OCI-LY1 (cell line): ENCODE results near the gene CLSTN2.

ENCODE experiments used
- H2AFZ ChIP-seq: fragments of 200-600 bp; sonication (generic), shearing (Covaris generic); 2 replicates; pipeline ENCODE4 v1.6.0; 2014; ENCODE audit warnings: antibody characterized with exemption, mild to moderate bottlenecking, low read length
- H3F3A ChIP-seq: fragments of 200-600 bp; sonication (generic), shearing (Covaris generic); 2 replicates; pipeline ENCODE4 v1.6.0; 2014; ENCODE audit warnings: mild to moderate bottlenecking, antibody characterized with exemption, low read length, moderate library complexity; ENCODE audit not compliant: insufficient read depth
- H3K27ac ChIP-seq: fragments of 200-600 bp; sonication (generic); 2 replicates; pipeline ENCODE4 v1.5.1; 2014; ENCODE audit warnings: low read length, mixed run types, mild to moderate bottlenecking, low read depth; ENCODE audit not compliant: poor library complexity, severe bottlenecking
- H3K27me3 ChIP-seq: fragments of 200-600 bp; sonication (generic); 2 replicates; pipeline ENCODE4 v1.6.0; 2014; ENCODE audit warnings: antibody characterized with exemption, mild to moderate bottlenecking, low read length, moderate library complexity; ENCODE audit not compliant: insufficient read depth
- H3K36me3 ChIP-seq: fragments of 200-600 bp; sonication (generic); 2 replicates; pipeline ENCODE4 v1.6.1; 2014; ENCODE audit warnings: mild to moderate bottlenecking, antibody characterized with exemption, low read length, moderate library complexity, mixed read lengths; ENCODE audit not compliant: insufficient read depth
- H3K4me1 ChIP-seq: fragments of 200-600 bp; sonication (generic); 2 replicates; pipeline ENCODE4 v1.5.1; 2014; ENCODE audit warnings: mild to moderate bottlenecking, low read length, moderate library complexity; ENCODE audit not compliant: insufficient read depth, severe bottlenecking
- H3K4me2 ChIP-seq: fragments of 200-600 bp; sonication (generic), shearing (Covaris generic); 2 replicates; pipeline ENCODE4 v1.6.1; 2014; ENCODE audit warnings: low read length
- H3K4me3 ChIP-seq: fragments of 200-600 bp; sonication (generic); 2 replicates; pipeline ENCODE4 v1.5.1; 2014; ENCODE audit warnings: low read length, low read depth, mild to moderate bottlenecking, mixed read lengths; ENCODE audit not compliant: poor library complexity, severe bottlenecking
- H3K79me2 ChIP-seq: fragments of 200-600 bp; shearing (Covaris generic); 2 replicates; pipeline ENCODE4 v1.6.1; 2016; ENCODE audit warnings: mixed run types, low read length, mixed read lengths; ENCODE audit not compliant: insufficient read depth
- H3K9ac ChIP-seq: fragments of 200-600 bp; sonication (generic), shearing (Covaris generic); 2 replicates; pipeline ENCODE4 v1.6.1; 2014; ENCODE audit warnings: mild to moderate bottlenecking, low read length, mixed read lengths
- H3K9me2 ChIP-seq: fragments of 200-600 bp; sonication (generic), shearing (Covaris generic); 2 replicates; pipeline ENCODE4 v1.6.1; 2014; ENCODE audit warnings: low read depth, mild to moderate bottlenecking, low read length, mixed read lengths
- H3K9me3 ChIP-seq: fragments of 200-600 bp; shearing (Covaris generic); 2 replicates; pipeline ENCODE4 v1.6.1; 2014; ENCODE audit warnings: low read length, mixed read lengths
- H4K20me1 ChIP-seq: fragments of 200-600 bp; sonication (generic), shearing (Covaris generic); 2 replicates; pipeline ENCODE4 v1.6.0; 2016; ENCODE audit warnings: mild to moderate bottlenecking, low read length; ENCODE audit not compliant: insufficient read depth
- CTCF ChIP-seq: fragments of 200-600 bp; sonication (generic), shearing (Covaris generic); IDR thresholded peaks from 2 replicates; pipeline ENCODE4 v1.5.1; 2017; ENCODE audit warnings: mild to moderate bottlenecking, antibody characterized with exemption, low read length, moderate library complexity, mixed read lengths
- EZH2 ChIP-seq: fragments of 200-600 bp; sonication (generic), shearing (Covaris generic); IDR thresholded peaks from 2 replicates; pipeline ENCODE4 v1.8.0; 2017; ENCODE audit warnings: borderline replicate concordance, mixed run types, mild to moderate bottlenecking, antibody characterized with exemption, low read length, moderate library complexity, mixed read lengths

CLSTN2 gene

GRCh38 chr3:140151321-140151720 is 216.3 kb downstream of the CLSTN2 start:
- Histone ChIP-seq H3K4me1 (no peaks in the 10 kb centered on the region), H3F3A (no peaks in the 10 kb centered on the region), H3K27ac (no peak overlapping the region), H3K9ac (no peak overlapping the region), H2AFZ (no peak overlapping the region), H3K9me3 (no peaks in the 10 kb centered on the region), H3K36me3 (no peaks in the 10 kb centered on the region), H4K20me1 (no peaks in the 10 kb centered on the region), H3K27me3 (no peaks in the 10 kb centered on the region; the same call in 1 of the 2 replicates), H3K4me3 (no peak overlapping the region), H3K9me2 (no peaks in the 10 kb centered on the region), H3K4me2 (no peak overlapping the region), H3K79me2 (no peaks in the 10 kb centered on the region)
- TF ChIP-seq EZH2 = no peak
- no peak for TF ChIP-seq CTCF

- H3K9me2 ChIP-seq = no peaks in the 10 kb centered on the region
- H3K4me2 ChIP-seq = no peak overlapping the region
- no peaks in the 10 kb centered on the region for H3K9me3 ChIP-seq
- H3K9ac ChIP-seq = no peak overlapping the region
- no peak overlapping the region for H2AFZ ChIP-seq
- H3K4me3 ChIP-seq = no peak overlapping the region
- H4K20me1 ChIP-seq = no peaks in the 10 kb centered on the region
- H3K27ac ChIP-seq = no peak overlapping the region
- no peaks in the 10 kb centered on the region for H3K27me3 ChIP-seq
- H3F3A ChIP-seq = no peaks in the 10 kb centered on the region
- no peaks in the 10 kb centered on the region for H3K36me3 ChIP-seq
- H3K4me1 ChIP-seq = no peaks in the 10 kb centered on the region
- TF ChIP-seq CTCF = no peak
- no peak for TF ChIP-seq EZH2
- no peaks in the 10 kb centered on the region for H3K79me2 ChIP-seq
These were observed 218.1 kb downstream of the CLSTN2 start for GRCh38 chr3:140152851-140153639.

DNA sequence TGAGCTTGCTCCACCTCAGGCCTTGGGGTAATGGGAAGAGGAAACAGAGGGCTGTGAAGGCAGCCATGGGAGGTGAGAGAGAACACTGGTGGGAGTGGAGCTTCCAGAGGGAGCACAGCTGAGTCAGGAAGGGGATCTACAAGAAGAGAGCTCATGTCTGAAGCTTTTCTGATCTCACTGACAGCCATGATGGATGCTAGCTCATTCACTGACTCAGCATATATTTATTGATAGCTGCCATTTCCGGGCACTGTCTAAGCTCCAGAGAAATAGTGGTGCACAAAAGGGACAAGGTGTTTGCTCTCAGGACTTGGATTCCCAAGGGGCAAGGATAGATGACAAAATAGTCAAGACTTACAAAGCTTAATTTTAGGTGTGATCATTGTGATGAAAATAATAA is 218.8 kb downstream of the CLSTN2 start:
- no peaks in the 10 kb centered on the region for H3K9me3 ChIP-seq
- no peaks in the 10 kb centered on the region for H3K4me1 ChIP-seq
- no peaks in the 10 kb centered on the region for H4K20me1 ChIP-seq
- H2AFZ ChIP-seq = no peak overlapping the region
- no peak overlapping the region for H3K27ac ChIP-seq
- H3K4me2 ChIP-seq = no peak overlapping the region
- H3K9me2 ChIP-seq = no peaks in the 10 kb centered on the region
- no peak for TF ChIP-seq EZH2
- no peak for TF ChIP-seq CTCF
- no peak overlapping the region for H3K4me3 ChIP-seq
- no peaks in the 10 kb centered on the region for H3F3A ChIP-seq
- no peaks in the 10 kb centered on the region for H3K36me3 ChIP-seq
- no peaks in the 10 kb centered on the region for H3K27me3 ChIP-seq
- no peak overlapping the region for H3K9ac ChIP-seq
- H3K79me2 ChIP-seq = no peaks in the 10 kb centered on the region
